ENCODE measurements around the gene STARD3.

DNA sequence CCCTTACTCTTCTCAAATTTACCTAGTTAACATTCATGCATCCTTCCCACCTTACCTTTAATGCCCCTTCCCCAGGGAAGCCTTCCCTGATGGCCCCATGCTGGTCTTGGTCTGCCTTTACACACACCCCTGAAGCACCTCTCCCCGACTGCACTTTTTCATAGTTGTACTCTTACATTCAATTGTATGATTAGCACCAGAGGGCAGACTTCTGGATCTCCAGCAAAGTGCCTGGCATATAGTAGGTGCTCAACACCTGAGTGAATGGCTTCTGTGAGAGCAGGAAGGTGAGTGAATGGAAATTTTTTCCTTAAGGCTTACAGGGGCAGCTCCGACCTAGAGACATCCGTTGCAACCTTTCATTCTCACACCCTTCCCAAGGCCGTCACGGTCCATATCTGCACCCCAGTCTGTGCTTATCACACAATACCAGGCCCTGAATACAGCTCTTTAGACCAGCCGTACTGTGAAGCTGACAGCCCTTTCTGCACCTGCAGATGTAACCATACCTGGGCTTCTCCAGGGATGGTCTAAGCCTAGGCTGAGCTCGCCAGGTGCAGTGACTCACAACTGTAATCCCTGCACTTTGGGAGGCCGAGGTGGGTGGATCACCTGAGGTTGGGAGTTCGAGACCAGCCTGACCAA lies 46.5 kb downstream of the STARD3 start:
- TF ChIP-seq, protein P1, sequence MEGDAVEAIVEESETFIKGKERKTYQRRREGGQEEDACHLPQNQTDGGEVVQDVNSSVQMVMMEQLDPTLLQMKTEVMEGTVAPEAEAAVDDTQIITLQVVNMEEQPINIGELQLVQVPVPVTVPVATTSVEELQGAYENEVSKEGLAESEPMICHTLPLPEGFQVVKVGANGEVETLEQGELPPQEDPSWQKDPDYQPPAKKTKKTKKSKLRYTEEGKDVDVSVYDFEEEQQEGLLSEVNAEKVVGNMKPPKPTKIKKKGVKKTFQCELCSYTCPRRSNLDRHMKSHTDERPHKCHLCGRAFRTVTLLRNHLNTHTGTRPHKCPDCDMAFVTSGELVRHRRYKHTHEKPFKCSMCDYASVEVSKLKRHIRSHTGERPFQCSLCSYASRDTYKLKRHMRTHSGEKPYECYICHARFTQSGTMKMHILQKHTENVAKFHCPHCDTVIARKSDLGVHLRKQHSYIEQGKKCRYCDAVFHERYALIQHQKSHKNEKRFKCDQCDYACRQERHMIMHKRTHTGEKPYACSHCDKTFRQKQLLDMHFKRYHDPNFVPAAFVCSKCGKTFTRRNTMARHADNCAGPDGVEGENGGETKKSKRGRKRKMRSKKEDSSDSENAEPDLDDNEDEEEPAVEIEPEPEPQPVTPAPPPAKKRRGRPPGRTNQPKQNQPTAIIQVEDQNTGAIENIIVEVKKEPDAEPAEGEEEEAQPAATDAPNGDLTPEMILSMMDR (IDR thresholded peaks at IDR 0.05), result no peak
- TF ChIP-seq POLR2A (IDR thresholded peaks at IDR 0.05) (no peak), EP300 (IDR thresholded peaks at IDR 0.05) (no peak)

Measured in ovary (tissue), 3 donors.